SK-N-SH (cell line): ENCODE data around the gene ZSWIM8. TPM values are rescaled to one million over a fixed set of nuclear protein-coding genes. Genes with fewer than 3 reads are reported as not detected.

Experiments used
- CTCF ChIA-PET: fragments of 300-600, 350-600 bp; formaldehyde crosslinking; extraction: SDS; loops from one replicate; lab custom pipeline; 2021; lab: Yijun Ruan, JAX
- POLR2A ChIA-PET: fragments of 350-600 bp; sonication (Branson Sonifier 250); formaldehyde crosslinking; extraction: SDS; loops from one replicate; lab custom pipeline; 2020; ENCODE audit warnings: antibody characterized with exemption, inconsistent platforms; lab: Yijun Ruan, JAX
- DNase-seq: peaks from one replicate; pipeline ENCODE4 v3.0.0; 2012
- H2AFZ ChIP-seq: fragments of 200-600 bp; sonication (generic); 2 replicates; pipeline ENCODE4 v1.8.1; 2016; ENCODE audit warnings: antibody characterized with exemption, mild to moderate bottlenecking, low read depth
- H3F3A ChIP-seq: fragments of 200-600 bp; sonication (generic); replicated peaks from 2 replicates; pipeline ENCODE3; 2016; ENCODE audit warnings: antibody characterized with exemption, mild to moderate bottlenecking; ENCODE audit not compliant: insufficient read depth
- H3K27ac ChIP-seq, 2 experiments: fragments of 200-500 bp in 1 of 2; fragments of 200-600 bp in 1 of 2; sonication (Bioruptor generic) in 1 of 2; sonication (generic), shearing (Covaris generic) in 1 of 2; 2 replicates each; pipeline versions ENCODE4 v1.5.1 to v1.6.1; 2014 to 2016; ENCODE audit warnings: low read depth in 2 of 2, inconsistent platforms in 1 of 2, low read length in 1 of 2, mild to moderate bottlenecking in 1 of 2, mixed read lengths in 1 of 2
- H3K27me3 ChIP-seq: fragments of 200-600 bp; sonication (generic), shearing (Covaris generic); 2 replicates; pipeline ENCODE4 v1.6.1; 2016; ENCODE audit warnings: mixed run types; ENCODE audit not compliant: insufficient read depth
- H3K36me3 ChIP-seq, 2 experiments: fragments of 200-500 bp in 1 of 2; fragments of 200-600 bp in 1 of 2; sonication (Bioruptor generic) in 1 of 2; sonication (generic) in 1 of 2; replicated peaks in 1 of 2; 2 replicates each; pipeline versions ENCODE3 to v1.5.1; 2014 to 2016; ENCODE audit warnings: low read length in 1 of 2, mild to moderate bottlenecking in 1 of 2; ENCODE audit not compliant: insufficient read depth in 2 of 2, control insufficient read depth in 1 of 2
- H3K4me1 ChIP-seq, 2 experiments: fragments of 200-500 bp in 1 of 2; fragments of 200-600 bp in 1 of 2; sonication (Bioruptor generic) in 1 of 2; sonication (generic), shearing (Covaris generic) in 1 of 2; 2 replicates each; pipeline versions ENCODE4 v1.5.1 to v1.6.1; 2014 to 2016; ENCODE audit warnings: low read depth in 1 of 2, low read length in 1 of 2, mixed run types in 1 of 2; ENCODE audit not compliant: insufficient read depth in 2 of 2, control insufficient read depth in 1 of 2
- H3K4me2 ChIP-seq: fragments of 200-600 bp; sonication (generic), shearing (Covaris generic); 2 replicates; pipeline ENCODE4 v1.6.1; 2017; ENCODE audit warnings: mixed run types
- H3K4me3 ChIP-seq, 2 experiments: fragments of 200-500 bp in 1 of 2; fragments of 200-600 bp in 1 of 2; sonication (Bioruptor generic) in 1 of 2; sonication (generic), shearing (Covaris generic) in 1 of 2; 2 replicates each; pipeline versions ENCODE4 v1.5.1 to v1.8.1; 2014 to 2016; ENCODE audit warnings: low read depth in 2 of 2, inconsistent platforms in 1 of 2, low read length in 1 of 2, mild to moderate bottlenecking in 1 of 2, mixed read lengths in 1 of 2, moderate library complexity in 1 of 2
- H3K79me2 ChIP-seq: fragments of 200-600 bp; sonication (generic); 2 replicates; pipeline ENCODE4 v1.8.1; 2017; ENCODE audit warnings: mild to moderate bottlenecking; ENCODE audit not compliant: insufficient read depth
- H3K9ac ChIP-seq: fragments of 200-600 bp; sonication (generic); 2 replicates; pipeline ENCODE4 v1.6.1; 2017; ENCODE audit warnings: mixed run types
- H3K9me2 ChIP-seq: fragments of 200-600 bp; sonication (generic); 2 replicates; pipeline ENCODE4 v1.6.1; 2017; ENCODE audit warnings: mixed run types
- H3K9me3 ChIP-seq: fragments of 200-600 bp; sonication (generic); 2 replicates; pipeline ENCODE4 v1.6.1; 2017; ENCODE audit warnings: mixed run types, mild to moderate bottlenecking, moderate library complexity
- H4K20me1 ChIP-seq: fragments of 200-600 bp; sonication (generic); 2 replicates; pipeline ENCODE4 v1.6.1; 2017; ENCODE audit warnings: mild to moderate bottlenecking, mixed run types; ENCODE audit not compliant: insufficient read depth
- CHD2 ChIP-seq: fragments of 150-350 bp; IDR thresholded peaks from 2 replicates; pipeline ENCODE4 v1.6.1; 2018; ENCODE audit warnings: low read length; ENCODE audit not compliant: partially characterized antibody
- ELF1 ChIP-seq: IDR thresholded peaks from 2 replicates; pipeline ENCODE4 v1.4.0; 2012
- EP300 ChIP-seq, 2 experiments: IDR thresholded peaks; 2 replicates each; pipeline versions ENCODE4 v1.4.0 to v1.6.1; 2012; ENCODE audit warnings: borderline replicate concordance in 1 of 2, low read depth in 1 of 2, low read length in 1 of 2
- FOXM1 ChIP-seq: IDR thresholded peaks from 2 replicates; pipeline ENCODE4 v1.4.0; 2012; ENCODE audit warnings: low read depth, mild to moderate bottlenecking
- GATA2 ChIP-seq: sonication (generic); formaldehyde crosslinking; IDR thresholded peaks from 2 replicates; pipeline ENCODE4 v1.5.0; 2020; ENCODE audit warnings: mild to moderate bottlenecking, missing genetic modification reagents
- JUND ChIP-seq: IDR thresholded peaks from 2 replicates; pipeline ENCODE4 v1.4.0; 2012
- MXI1 ChIP-seq: IDR thresholded peaks from 2 replicates; pipeline ENCODE4 v1.6.1; 2012; ENCODE audit warnings: mild to moderate bottlenecking, low read depth, low read length, improper control_type of control experiment
- POLR2AphosphoS5 ChIP-seq: IDR thresholded peaks from 2 replicates; pipeline ENCODE4 v1.6.1; 2012; ENCODE audit warnings: low read depth, low read length
- RFX5 ChIP-seq: IDR thresholded peaks from 2 replicates; pipeline ENCODE4 v1.6.1; 2012; ENCODE audit warnings: mild to moderate bottlenecking, improper control_type of control experiment, low read length
- RXRA ChIP-seq: IDR thresholded peaks from 2 replicates; pipeline ENCODE4 v1.4.0; 2012; ENCODE audit warnings: low read depth, mild to moderate bottlenecking, borderline replicate concordance
- SMC3 ChIP-seq: IDR thresholded peaks from 2 replicates; pipeline ENCODE4 v1.6.1; 2012; ENCODE audit warnings: low read depth, low read length, improper control_type of control experiment
- TAF1 ChIP-seq: IDR thresholded peaks from 2 replicates; pipeline ENCODE4 v1.6.1; 2012; ENCODE audit warnings: low read depth, mild to moderate bottlenecking, low read length, moderate library complexity, borderline replicate concordance
- TCF12 ChIP-seq: IDR thresholded peaks from 2 replicates; pipeline ENCODE4 v1.4.0; 2012
- TEAD4 ChIP-seq: IDR thresholded peaks from 2 replicates; pipeline ENCODE4 v1.4.0; 2012; ENCODE audit warnings: mild to moderate bottlenecking, borderline replicate concordance; ENCODE audit not compliant: insufficient read depth
- YY1 ChIP-seq: IDR thresholded peaks from 2 replicates; pipeline ENCODE4 v1.4.0; 2012; ENCODE audit warnings: low read depth, mild to moderate bottlenecking
- WGBS: methylation state at CpG from one replicate; pipeline ENCODE4 v1.1.6; 2017; ENCODE audit warnings: low lambda C conversion rate; 5-methylcytosine and 5-hydroxymethylcytosine counted together
- polyA plus RNA-seq, 3 experiments: library from polyadenylated mRNA; depleted of rRNA; stranded (reverse); fragments of >200 nt; gene quantifications; 2 replicates each; pipeline ENCODE4 v1.2.3, GENCODE V29; 2012
- TF ChIP-seq, protein P1 (sequence below): IDR thresholded peaks from 2 replicates; pipeline ENCODE4 v1.4.0; 2012; ENCODE audit warnings: low read depth
- TF ChIP-seq, protein P2 (sequence below): fragments of 200-600 bp; sonication (generic); IDR thresholded peaks from 2 replicates; pipeline ENCODE4 v1.6.1; 2017; ENCODE audit warnings: antibody characterized with exemption, mild to moderate bottlenecking, moderate library complexity
- TF ChIP-seq, protein P3 (sequence below): IDR thresholded peaks from 2 replicates; pipeline ENCODE4 v1.6.1; 2012; ENCODE audit warnings: mild to moderate bottlenecking, low read depth, low read length, moderate library complexity
- TF ChIP-seq, protein P4 (sequence below): IDR thresholded peaks from 2 replicates; pipeline ENCODE4 v1.4.0; 2012; ENCODE audit warnings: low read depth, borderline replicate concordance

The ZSWIM8 gene
- polyA plus RNA-seq, 1 of the 3 experiments (the other 2 are of a cell fraction) = 97.3 TPM

DNA sequence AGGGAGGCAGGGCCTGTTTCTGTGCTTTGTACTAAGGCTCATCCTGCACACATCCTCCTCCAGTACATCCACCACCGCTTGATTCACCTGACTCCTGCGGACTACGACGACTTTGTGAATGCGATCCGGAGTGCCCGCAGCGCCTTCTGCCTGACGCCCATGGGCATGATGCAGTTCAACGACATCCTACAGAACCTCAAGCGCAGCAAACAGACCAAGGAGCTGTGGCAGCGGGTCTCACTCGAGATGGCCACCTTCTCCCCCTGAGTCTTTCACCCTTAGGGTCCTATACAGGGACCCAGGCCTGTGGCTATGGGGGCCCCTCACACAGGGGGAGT, 15.8 kb downstream of the ZSWIM8 start:
- H3K4me2 ChIP-seq = no peak overlapping the region
- TF ChIP-seq, protein P1, sequence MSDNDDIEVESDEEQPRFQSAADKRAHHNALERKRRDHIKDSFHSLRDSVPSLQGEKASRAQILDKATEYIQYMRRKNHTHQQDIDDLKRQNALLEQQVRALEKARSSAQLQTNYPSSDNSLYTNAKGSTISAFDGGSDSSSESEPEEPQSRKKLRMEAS = no peak
- TF ChIP-seq POLR2AphosphoS5 (no peak), RXRA (no peak), TAF1 (no peak), MXI1 (no peak), TCF12 (no peak), GATA2 (CRISPR knock-in tag) (no peak), FOXM1 (no peak), EP300 (IDR thresholded peaks at IDR 0.05; ENCODE audit: borderline replicate concordance in 1 of 2, low read depth in 1 of 2, low read length in 1 of 2) (no peak), YY1 (no peak), ELF1 (no peak), JUND (no peak), TEAD4 (no peak), RFX5 (no peak), SMC3 (no peak), CHD2 (no peak)
- TF ChIP-seq, protein P2, sequence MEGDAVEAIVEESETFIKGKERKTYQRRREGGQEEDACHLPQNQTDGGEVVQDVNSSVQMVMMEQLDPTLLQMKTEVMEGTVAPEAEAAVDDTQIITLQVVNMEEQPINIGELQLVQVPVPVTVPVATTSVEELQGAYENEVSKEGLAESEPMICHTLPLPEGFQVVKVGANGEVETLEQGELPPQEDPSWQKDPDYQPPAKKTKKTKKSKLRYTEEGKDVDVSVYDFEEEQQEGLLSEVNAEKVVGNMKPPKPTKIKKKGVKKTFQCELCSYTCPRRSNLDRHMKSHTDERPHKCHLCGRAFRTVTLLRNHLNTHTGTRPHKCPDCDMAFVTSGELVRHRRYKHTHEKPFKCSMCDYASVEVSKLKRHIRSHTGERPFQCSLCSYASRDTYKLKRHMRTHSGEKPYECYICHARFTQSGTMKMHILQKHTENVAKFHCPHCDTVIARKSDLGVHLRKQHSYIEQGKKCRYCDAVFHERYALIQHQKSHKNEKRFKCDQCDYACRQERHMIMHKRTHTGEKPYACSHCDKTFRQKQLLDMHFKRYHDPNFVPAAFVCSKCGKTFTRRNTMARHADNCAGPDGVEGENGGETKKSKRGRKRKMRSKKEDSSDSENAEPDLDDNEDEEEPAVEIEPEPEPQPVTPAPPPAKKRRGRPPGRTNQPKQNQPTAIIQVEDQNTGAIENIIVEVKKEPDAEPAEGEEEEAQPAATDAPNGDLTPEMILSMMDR = no peak
- TF ChIP-seq, protein P3, sequence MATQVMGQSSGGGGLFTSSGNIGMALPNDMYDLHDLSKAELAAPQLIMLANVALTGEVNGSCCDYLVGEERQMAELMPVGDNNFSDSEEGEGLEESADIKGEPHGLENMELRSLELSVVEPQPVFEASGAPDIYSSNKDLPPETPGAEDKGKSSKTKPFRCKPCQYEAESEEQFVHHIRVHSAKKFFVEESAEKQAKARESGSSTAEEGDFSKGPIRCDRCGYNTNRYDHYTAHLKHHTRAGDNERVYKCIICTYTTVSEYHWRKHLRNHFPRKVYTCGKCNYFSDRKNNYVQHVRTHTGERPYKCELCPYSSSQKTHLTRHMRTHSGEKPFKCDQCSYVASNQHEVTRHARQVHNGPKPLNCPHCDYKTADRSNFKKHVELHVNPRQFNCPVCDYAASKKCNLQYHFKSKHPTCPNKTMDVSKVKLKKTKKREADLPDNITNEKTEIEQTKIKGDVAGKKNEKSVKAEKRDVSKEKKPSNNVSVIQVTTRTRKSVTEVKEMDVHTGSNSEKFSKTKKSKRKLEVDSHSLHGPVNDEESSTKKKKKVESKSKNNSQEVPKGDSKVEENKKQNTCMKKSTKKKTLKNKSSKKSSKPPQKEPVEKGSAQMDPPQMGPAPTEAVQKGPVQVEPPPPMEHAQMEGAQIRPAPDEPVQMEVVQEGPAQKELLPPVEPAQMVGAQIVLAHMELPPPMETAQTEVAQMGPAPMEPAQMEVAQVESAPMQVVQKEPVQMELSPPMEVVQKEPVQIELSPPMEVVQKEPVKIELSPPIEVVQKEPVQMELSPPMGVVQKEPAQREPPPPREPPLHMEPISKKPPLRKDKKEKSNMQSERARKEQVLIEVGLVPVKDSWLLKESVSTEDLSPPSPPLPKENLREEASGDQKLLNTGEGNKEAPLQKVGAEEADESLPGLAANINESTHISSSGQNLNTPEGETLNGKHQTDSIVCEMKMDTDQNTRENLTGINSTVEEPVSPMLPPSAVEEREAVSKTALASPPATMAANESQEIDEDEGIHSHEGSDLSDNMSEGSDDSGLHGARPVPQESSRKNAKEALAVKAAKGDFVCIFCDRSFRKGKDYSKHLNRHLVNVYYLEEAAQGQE = no peak
- TF ChIP-seq, protein P4, sequence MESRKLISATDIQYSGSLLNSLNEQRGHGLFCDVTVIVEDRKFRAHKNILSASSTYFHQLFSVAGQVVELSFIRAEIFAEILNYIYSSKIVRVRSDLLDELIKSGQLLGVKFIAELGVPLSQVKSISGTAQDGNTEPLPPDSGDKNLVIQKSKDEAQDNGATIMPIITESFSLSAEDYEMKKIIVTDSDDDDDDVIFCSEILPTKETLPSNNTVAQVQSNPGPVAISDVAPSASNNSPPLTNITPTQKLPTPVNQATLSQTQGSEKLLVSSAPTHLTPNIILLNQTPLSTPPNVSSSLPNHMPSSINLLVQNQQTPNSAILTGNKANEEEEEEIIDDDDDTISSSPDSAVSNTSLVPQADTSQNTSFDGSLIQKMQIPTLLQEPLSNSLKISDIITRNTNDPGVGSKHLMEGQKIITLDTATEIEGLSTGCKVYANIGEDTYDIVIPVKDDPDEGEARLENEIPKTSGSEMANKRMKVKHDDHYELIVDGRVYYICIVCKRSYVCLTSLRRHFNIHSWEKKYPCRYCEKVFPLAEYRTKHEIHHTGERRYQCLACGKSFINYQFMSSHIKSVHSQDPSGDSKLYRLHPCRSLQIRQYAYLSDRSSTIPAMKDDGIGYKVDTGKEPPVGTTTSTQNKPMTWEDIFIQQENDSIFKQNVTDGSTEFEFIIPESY = no peak
- TF ChIP-seq, all 33 proteins: peak for 0
- H3K9me3 ChIP-seq = no peaks in the 10 kb centered on the region
- H3K9ac ChIP-seq = no peak overlapping the region
- H3K4me3 ChIP-seq = no peak overlapping the region
- peaks cover 28% of the 10 kb centered on the region for H3F3A ChIP-seq
- peaks cover 36 to 78% of the 10 kb centered on the region in 2 experiments for H3K36me3 ChIP-seq
- H3K79me2 ChIP-seq = no peaks in the 10 kb centered on the region
- H4K20me1 ChIP-seq = no peaks in the 10 kb centered on the region
- DNase-seq = no peak
- H3K27ac ChIP-seq = no peak overlapping the region
- H2AFZ ChIP-seq = no peak overlapping the region
- no peaks in the 10 kb centered on the region for H3K9me2 ChIP-seq
- ChIA-PET CTCF (no interaction called here), POLR2A (interaction anchor here (1.1 to 1.2 kb wide), 2 partner anchors 9 to 10 kb away, joined by 3 to 4 read pairs; no protein-coding TSS in a partner anchor)
- WGBS = 100% methylated on average over 12 of the region's 13 CpGs
- no peaks in the 10 kb centered on the region for H3K4me1 ChIP-seq
- H3K27me3 ChIP-seq = no peaks in the 10 kb centered on the region
